Gastrocnemius medialis (tissue), 4 donors: ENCODE results near the gene NDUFS6. TPM values are rescaled to one million over a fixed set of nuclear protein-coding genes. Genes with fewer than 3 reads are reported as not detected.

ENCODE experiments used
- ATAC-seq, 2 donors: fragments of 150-250 bp; one replicate each; pipeline ENCODE4 v1.9.1; 2016
- DNase-seq, 2 donors: peaks; one replicate each; pipeline ENCODE4 v3.0.0-alpha.2; 2019
- H3K27ac ChIP-seq, 4 donors: fragments of 200-600 bp; sonication (generic); 1 replicate in 1 of 4; 2 replicates in 3 of 4; pipeline ENCODE4 v1.5.1; 2016 to 2018; ENCODE audit warnings: mild to moderate bottlenecking in 2 of 4, moderate library complexity in 1 of 4
- H3K27me3 ChIP-seq, 3 donors: fragments of 200-600 bp; sonication (generic) in 2 of 3; 1 replicate in 1 of 3; 2 replicates in 2 of 3; pipeline versions ENCODE4 v1.5.1 to v1.6.0; 2016 to 2019; ENCODE audit warnings: mild to moderate bottlenecking in 1 of 3, moderate library complexity in 1 of 3
- H3K36me3 ChIP-seq, 2 donors: fragments of 200-600 bp; sonication (generic) in 1 of 2; one replicate each; pipeline ENCODE4 v1.5.1; 2017 to 2018
- H3K4me1 ChIP-seq, 2 donors: fragments of 200-600 bp; sonication (generic) in 1 of 2; one replicate each; pipeline ENCODE4 v1.5.1; 2016 to 2017; ENCODE audit warnings: mild to moderate bottlenecking in 2 of 2
- H3K4me3 ChIP-seq, 4 donors: fragments of 200-600 bp; sonication (generic) in 3 of 4; 1 replicate in 1 of 4; 2 replicates in 3 of 4; pipeline ENCODE4 v1.5.1; 2016 to 2019; ENCODE audit warnings: mild to moderate bottlenecking in 2 of 4
- H3K9me3 ChIP-seq, 3 donors: fragments of 200-600 bp; sonication (generic) in 2 of 3; 1 replicate in 1 of 3; 2 replicates in 2 of 3; pipeline ENCODE4 v1.5.1; 2016 to 2019
- POLR2A ChIP-seq, 2 donors: fragments of 450-650 bp; IDR thresholded peaks; one replicate each; pipeline ENCODE4 v1.6.1; 2017; ENCODE audit warnings: antibody characterized with exemption in 2 of 2, mild to moderate bottlenecking in 2 of 2, moderate library complexity in 2 of 2
- in situ Hi-C, 4 donors: fragments of 200-750 bp; cut with MboI; loops; one replicate each; pipeline versions ENCODE4 v1.15.0 to v1.8.0; 2017; ENCODE audit warnings: low sequenced_read_pairs in 4 of 4
- intact Hi-C: fragments of 100-400 bp; cut with DNase I; formaldehyde crosslinking; loops from one replicate; pipeline ENCODE4 v1.15.1; 2023; ENCODE audit warnings: low total_unique reads
- total RNA-seq, 4 donors: library from RNA; depleted of rRNA; stranded (reverse); fragments of >200 nt; gene quantifications; one replicate each; pipeline versions ENCODE4 v1.1.0 to v1.2.3, GENCODE V29; 2016
- TF ChIP-seq, protein P1 (sequence below), 5 experiments: fragments of 450-650 bp in 3 of 5; fragments of 200-600 bp in 2 of 5; sonication (generic) in 2 of 5; IDR thresholded peaks in 4 of 5; conservative IDR thresholded peaks in 1 of 5; 1 replicate in 4 of 5; 2 replicates in 1 of 5; pipeline ENCODE4 v1.5.1; 2016 to 2019; ENCODE audit warnings: antibody characterized with exemption in 5 of 5, mild to moderate bottlenecking in 3 of 5, moderate library complexity in 3 of 5

Gene NDUFS6
- total RNA-seq, 4 donors from 2014 or later = 70.8 to 135 (median 106) TPM

- Histone ChIP-seq H3K4me3 (no peak overlapping the region), H3K9me3 (no peaks in the 10 kb centered on the region), H3K4me1 (no peaks in the 10 kb centered on the region), H3K27ac (no peak overlapping the region), H3K36me3 (no peaks in the 10 kb centered on the region), H3K27me3 (no peaks in the 10 kb centered on the region)
- ATAC-seq = no peak
- no peak for DNase-seq
- in situ Hi-C loops (no loop called here), intact Hi-C loops (no loop called here)
- TF ChIP-seq POLR2A (IDR thresholded peaks at IDR 0.05) = no peak
Observed at GRCh38 chr5:1780614-1780930, 20.6 kb upstream of the NDUFS6 start.

- DNase-seq = no peak
- no peak overlapping the region for H3K4me3 ChIP-seq
- no peaks in the 10 kb centered on the region for H3K36me3 ChIP-seq
- no peak for ATAC-seq
- no peaks in the 10 kb centered on the region for H3K9me3 ChIP-seq
- no peaks in the 10 kb centered on the region for H3K4me1 ChIP-seq
- intact Hi-C loops = no loop called here
- TF ChIP-seq, protein P1, sequence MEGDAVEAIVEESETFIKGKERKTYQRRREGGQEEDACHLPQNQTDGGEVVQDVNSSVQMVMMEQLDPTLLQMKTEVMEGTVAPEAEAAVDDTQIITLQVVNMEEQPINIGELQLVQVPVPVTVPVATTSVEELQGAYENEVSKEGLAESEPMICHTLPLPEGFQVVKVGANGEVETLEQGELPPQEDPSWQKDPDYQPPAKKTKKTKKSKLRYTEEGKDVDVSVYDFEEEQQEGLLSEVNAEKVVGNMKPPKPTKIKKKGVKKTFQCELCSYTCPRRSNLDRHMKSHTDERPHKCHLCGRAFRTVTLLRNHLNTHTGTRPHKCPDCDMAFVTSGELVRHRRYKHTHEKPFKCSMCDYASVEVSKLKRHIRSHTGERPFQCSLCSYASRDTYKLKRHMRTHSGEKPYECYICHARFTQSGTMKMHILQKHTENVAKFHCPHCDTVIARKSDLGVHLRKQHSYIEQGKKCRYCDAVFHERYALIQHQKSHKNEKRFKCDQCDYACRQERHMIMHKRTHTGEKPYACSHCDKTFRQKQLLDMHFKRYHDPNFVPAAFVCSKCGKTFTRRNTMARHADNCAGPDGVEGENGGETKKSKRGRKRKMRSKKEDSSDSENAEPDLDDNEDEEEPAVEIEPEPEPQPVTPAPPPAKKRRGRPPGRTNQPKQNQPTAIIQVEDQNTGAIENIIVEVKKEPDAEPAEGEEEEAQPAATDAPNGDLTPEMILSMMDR (IDR thresholded peaks at IDR 0.05 in 4 of 5, conservative IDR thresholded peaks at IDR 0.05 in 1 of 5) = no peak
- no peak for TF ChIP-seq POLR2A (IDR thresholded peaks at IDR 0.05)
- in situ Hi-C loops = no loop called here
- no peaks in the 10 kb centered on the region for H3K27me3 ChIP-seq
- H3K27ac ChIP-seq = no peak overlapping the region
Observed at GRCh38 chr5:1781107-1781506, 20.1 kb upstream of the NDUFS6 start.

- ATAC-seq = no peak
- no peak overlapping the region for H3K4me3 ChIP-seq
- H3K27me3 ChIP-seq = no peaks in the 10 kb centered on the region
- H3K9me3 ChIP-seq = no peaks in the 10 kb centered on the region
- no peak for DNase-seq
- H3K36me3 ChIP-seq = no peaks in the 10 kb centered on the region
- intact Hi-C loops = no loop called here
- TF ChIP-seq, protein P1 (IDR thresholded peaks at IDR 0.05 in 4 of 5, conservative IDR thresholded peaks at IDR 0.05 in 1 of 5) = no peak
- no peak for TF ChIP-seq POLR2A (IDR thresholded peaks at IDR 0.05)
- H3K4me1 ChIP-seq = no peaks in the 10 kb centered on the region
- no peak overlapping the region for H3K27ac ChIP-seq
- in situ Hi-C loops = no loop called here
Observed at GRCh38 chr5:1781726-1782384, 19.4 kb upstream of the NDUFS6 start.

- TF ChIP-seq POLR2A (IDR thresholded peaks at IDR 0.05) = no peak
- TF ChIP-seq, protein P1 (IDR thresholded peaks at IDR 0.05 in 4 of 5, conservative IDR thresholded peaks at IDR 0.05 in 1 of 5) = no peak
- in situ Hi-C loops (no loop called here), intact Hi-C loops (no loop called here)
- Histone ChIP-seq H3K9me3 (no peaks in the 10 kb centered on the region), H3K27me3 (no peaks in the 10 kb centered on the region), H3K4me3 (no peak overlapping the region), H3K27ac (no peak overlapping the region), H3K4me1 (no peaks in the 10 kb centered on the region), H3K36me3 (no peaks in the 10 kb centered on the region)
- DNase-seq (no peak), ATAC-seq (no peak)
Observed at GRCh38 chr5:1782385-1783215, 18.6 kb upstream of the NDUFS6 start.

GRCh38 chr5:1783216-1783554 lies 18.0 kb upstream of the NDUFS6 start:
- no peaks in the 10 kb centered on the region for H3K9me3 ChIP-seq
- intact Hi-C loops (no loop called here), in situ Hi-C loops (no loop called here)
- no peaks in the 10 kb centered on the region for H3K36me3 ChIP-seq
- no peak overlapping the region for H3K4me3 ChIP-seq
- H3K27me3 ChIP-seq = no peaks in the 10 kb centered on the region
- DNase-seq (no peak), ATAC-seq (no peak)
- no peaks in the 10 kb centered on the region for H3K4me1 ChIP-seq
- no peak overlapping the region for H3K27ac ChIP-seq
- no peak for TF ChIP-seq POLR2A (IDR thresholded peaks at IDR 0.05)
- TF ChIP-seq, protein P1 (IDR thresholded peaks at IDR 0.05 in 4 of 5, conservative IDR thresholded peaks at IDR 0.05 in 1 of 5) = no peak
